Liver (tissue), 9 donors: ENCODE measurements around the gene RANBP3. TPM values are rescaled to one million over a fixed set of nuclear protein-coding genes. Genes with fewer than 3 reads are reported as not detected.

Experiments used
- DNase-seq: peaks from one replicate; pipeline ENCODE4 v3.0.0-alpha.2; 2017; ENCODE audit warnings: low spot score
- H3K27ac ChIP-seq, 2 donors: one replicate each; pipeline ENCODE4 v1.7.0; 2013; ENCODE audit warnings: inconsistent platforms in 2 of 2, low read length in 2 of 2, control low read depth in 1 of 2, low read depth in 1 of 2, mild to moderate bottlenecking in 1 of 2
- H3K27me3 ChIP-seq, 4 donors: one replicate each; pipeline versions ENCODE4 v1.6.1 to v1.7.0; 2013; ENCODE audit warnings: low read length in 3 of 4, inconsistent platforms in 1 of 4, mild to moderate bottlenecking in 1 of 4, moderate library complexity in 1 of 4; ENCODE audit not compliant: control insufficient read depth in 4 of 4, insufficient read depth in 4 of 4
- H3K36me3 ChIP-seq, 4 donors: one replicate each; pipeline versions ENCODE4 v1.6.1 to v1.7.0; 2013; ENCODE audit warnings: low read length in 3 of 4, mild to moderate bottlenecking in 3 of 4, low read depth in 1 of 4, moderate library complexity in 1 of 4; ENCODE audit not compliant: control insufficient read depth in 4 of 4, insufficient read depth in 3 of 4
- H3K4me1 ChIP-seq, 4 donors: one replicate each; pipeline versions ENCODE4 v1.6.1 to v1.7.0; 2013; ENCODE audit warnings: low read length in 3 of 4, mild to moderate bottlenecking in 3 of 4, moderate library complexity in 1 of 4; ENCODE audit not compliant: control insufficient read depth in 4 of 4, insufficient read depth in 4 of 4
- H3K4me3 ChIP-seq, 3 donors: one replicate each; pipeline versions ENCODE4 v1.6.1 to v1.7.0; 2013; ENCODE audit warnings: low read length in 3 of 3, control low read depth in 1 of 3, low read depth in 1 of 3, mild to moderate bottlenecking in 1 of 3
- H3K9ac ChIP-seq, 2 donors: one replicate each; pipeline ENCODE4 v1.7.0; 2013; ENCODE audit warnings: low read length in 2 of 2, mild to moderate bottlenecking in 2 of 2, moderate library complexity in 2 of 2, control low read depth in 1 of 2, low read depth in 1 of 2
- H3K9me3 ChIP-seq, 4 donors: one replicate each; pipeline versions ENCODE4 v1.6.1 to v1.7.0; 2013; ENCODE audit warnings: low read length in 3 of 4; ENCODE audit not compliant: control insufficient read depth in 4 of 4
- ATF3 ChIP-seq: IDR thresholded peaks from 2 replicates; pipeline ENCODE4 v1.6.1; 2016; ENCODE audit warnings: antibody characterized with exemption
- CTCF ChIP-seq: fragments of 150-350 bp; IDR thresholded peaks from 2 replicates; pipeline ENCODE4 v1.5.1; 2017; ENCODE audit warnings: improper control_type of control experiment, low read depth, low read length; ENCODE audit not compliant: missing input control
- EGR1 ChIP-seq, 2 donors: IDR thresholded peaks; 2 replicates each; pipeline ENCODE4 v1.6.1; 2016 to 2018; ENCODE audit warnings: antibody characterized with exemption in 2 of 2, low read depth in 2 of 2
- FOXA1 ChIP-seq: IDR thresholded peaks from 2 replicates; pipeline ENCODE4 v1.6.1; 2016; ENCODE audit warnings: antibody characterized with exemption
- FOXA2 ChIP-seq: IDR thresholded peaks from 2 replicates; pipeline ENCODE4 v1.6.1; 2016; ENCODE audit warnings: antibody characterized with exemption
- GABPA ChIP-seq, 2 donors: IDR thresholded peaks in 1 of 2; conservative IDR thresholded peaks in 1 of 2; 2 replicates each; pipeline ENCODE4 v1.6.1; 2016; ENCODE audit warnings: antibody characterized with exemption in 2 of 2, mild to moderate bottlenecking in 1 of 2, moderate library complexity in 1 of 2
- HNF4A ChIP-seq, 2 donors: conservative IDR thresholded peaks; 2 replicates each; pipeline ENCODE4 v1.6.1; 2016; ENCODE audit warnings: antibody characterized with exemption in 2 of 2, mild to moderate bottlenecking in 2 of 2
- HNF4G ChIP-seq: IDR thresholded peaks from 2 replicates; pipeline ENCODE4 v1.6.1; 2016; ENCODE audit warnings: antibody characterized with exemption
- JUND ChIP-seq, 2 donors: IDR thresholded peaks; 2 replicates each; pipeline ENCODE4 v1.6.1; 2016; ENCODE audit warnings: antibody characterized with exemption in 2 of 2
- MAX ChIP-seq: IDR thresholded peaks from 2 replicates; pipeline ENCODE4 v1.6.1; 2016; ENCODE audit warnings: antibody characterized with exemption
- NR2F2 ChIP-seq: IDR thresholded peaks from 2 replicates; pipeline ENCODE4 v1.6.1; 2016; ENCODE audit warnings: antibody characterized with exemption
- RAD21 ChIP-seq, 2 donors: IDR thresholded peaks; 2 replicates each; pipeline ENCODE4 v1.6.1; 2016; ENCODE audit warnings: antibody characterized with exemption in 2 of 2, mild to moderate bottlenecking in 2 of 2
- REST ChIP-seq: IDR thresholded peaks from 2 replicates; pipeline ENCODE4 v1.6.1; 2016; ENCODE audit warnings: antibody characterized with exemption, mild to moderate bottlenecking
- RXRA ChIP-seq, 2 donors: IDR thresholded peaks; 2 replicates each; pipeline ENCODE4 v1.6.1; 2017 to 2018; ENCODE audit warnings: antibody characterized with exemption in 2 of 2, mild to moderate bottlenecking in 1 of 2
- SP1 ChIP-seq: IDR thresholded peaks from 2 replicates; pipeline ENCODE4 v1.6.1; 2018; ENCODE audit warnings: antibody characterized with exemption, mild to moderate bottlenecking
- TAF1 ChIP-seq: conservative IDR thresholded peaks from 2 replicates; pipeline ENCODE4 v1.6.1; 2016; ENCODE audit warnings: antibody characterized with exemption, mild to moderate bottlenecking
- YY1 ChIP-seq: IDR thresholded peaks from 2 replicates; pipeline ENCODE4 v1.6.1; 2016; ENCODE audit warnings: antibody characterized with exemption, mild to moderate bottlenecking
- ZBTB33 ChIP-seq: IDR thresholded peaks from 2 replicates; pipeline ENCODE4 v1.6.1; 2016; ENCODE audit warnings: antibody characterized with exemption
- WGBS: extraction: QIAGEN DNeasy Blood & Tissue Kit; methylation state at CpG from one replicate; pipeline ENCODE4 v1.1.7; 2013; 5-methylcytosine and 5-hydroxymethylcytosine counted together
- polyA plus RNA-seq, 2 donors: library from polyadenylated mRNA; stranded (reverse) in 1 of 2; unstranded in 1 of 2; fragments of 200-250 nt in 1 of 2; fragments of >200 nt in 1 of 2; fragmentation: Nextera tagmentation in 1 of 2; extraction: Ambion mirVana in 1 of 2; gene quantifications; one replicate each; pipeline versions ENCODE4 v1.2.1 to v1.2.3, GENCODE V29; 2013 to 2015
- total RNA-seq, 2 donors: library from RNA; depleted of rRNA; stranded (reverse); fragments of >200 nt; gene quantifications; one replicate each; pipeline ENCODE4 v1.2.3, GENCODE V29; 2014
- donor health status: healthy.
- donor health status: healthy.
- donor health status: healthy.
- donor health status: healthy.
- donor health status: healthy.

Gene RANBP3
- total and polyA plus RNA-seq, 4 donors, result 10.0 to 23.3 (median 20.7) TPM

GRCh38 chr19:5895409-5895808 lies 82.5 kb downstream of the RANBP3 start:
- peaks cover 6 to 25% (median 9%) of the 10 kb centered on the region in 4 donors for H3K36me3 ChIP-seq
- H3K4me1 ChIP-seq, result peaks cover 0 to 11% (median 3%) of the 10 kb centered on the region in 4 donors
- no peaks in the 10 kb centered on the region for H3K9me3 ChIP-seq
- no peak for TF ChIP-seq RAD21 (IDR thresholded peaks at IDR 0.05)
- TF ChIP-seq HNF4A (conservative IDR thresholded peaks at IDR 0.05), result no peak
- TF ChIP-seq NR2F2, result no peak
- TF ChIP-seq RXRA (IDR thresholded peaks at IDR 0.05), result no peak
- TF ChIP-seq EGR1 (IDR thresholded peaks at IDR 0.05; ENCODE audit: low read depth in 2 of 2), result no peak
- no peak for TF ChIP-seq FOXA2
- TF ChIP-seq FOXA1, result no peak
- TF ChIP-seq CTCF, result no peak
- TF ChIP-seq ATF3, result no peak
- no peak for TF ChIP-seq TAF1
- TF ChIP-seq SP1, result no peak
- TF ChIP-seq HNF4G, result no peak
- TF ChIP-seq ZBTB33, result no peak
- no peak for TF ChIP-seq YY1
- TF ChIP-seq JUND (IDR thresholded peaks at IDR 0.05), result no peak
- no peak for TF ChIP-seq GABPA (IDR thresholded peaks at IDR 0.05 in 1 of 2, conservative IDR thresholded peaks at IDR 0.05 in 1 of 2)
- TF ChIP-seq REST, result no peak
- no peak for TF ChIP-seq MAX
- no peak overlapping the region for H3K4me3 ChIP-seq
- WGBS, result 90% methylated on average over 15 of the region's 15 CpGs
- H3K27ac ChIP-seq, result no peak overlapping the region
- H3K27me3 ChIP-seq, result no peaks in the 10 kb centered on the region
- DNase-seq, result no peak
- H3K9ac ChIP-seq, result no peak overlapping the region
